Keratinocyte (primary cell): ENCODE results near the gene IGFALS. TPM values are rescaled to one million over a fixed set of nuclear protein-coding genes. Genes with fewer than 3 reads are reported as not detected.

Experiments used
- DNase-seq: peaks from one replicate; pipeline ENCODE4 v3.0.0-alpha.2; 2011; ENCODE audit warnings: low read depth, missing footprints, low spot score
- FAIRE-seq: peaks from 2 replicates; lab custom pipeline; 2011; peaks lifted over from hg19 to GRCh38; lab: Jason Lieb, UNC
- H2AFZ ChIP-seq: 2 replicates; pipeline ENCODE4 v1.6.0; 2012; ENCODE audit warnings: low read length, control low read depth, inconsistent platforms; ENCODE audit not compliant: control insufficient read depth
- H3K27ac ChIP-seq: 2 replicates; pipeline ENCODE4 v1.5.1; 2011; ENCODE audit warnings: low read length; ENCODE audit not compliant: control insufficient read depth, insufficient read depth
- H3K27me3 ChIP-seq: 3 replicates; pipeline ENCODE4 v1.6.0; 2011; ENCODE audit warnings: low read length; ENCODE audit not compliant: control insufficient read depth, insufficient read depth; ENCODE audit errors: extremely low read depth
- H3K36me3 ChIP-seq, 2 experiments: 2 replicates in 1 of 2; 3 replicates in 1 of 2; pipeline ENCODE4 v1.5.1; 2011; ENCODE audit warnings: low read length in 2 of 2, mild to moderate bottlenecking in 1 of 2; ENCODE audit not compliant: control insufficient read depth in 2 of 2, insufficient read depth in 2 of 2; ENCODE audit errors: extremely low read depth in 1 of 2
- H3K4me1 ChIP-seq: 3 replicates; pipeline ENCODE4 v1.5.1; 2011; ENCODE audit warnings: low read length; ENCODE audit not compliant: control insufficient read depth, insufficient read depth; ENCODE audit errors: extremely low read depth
- H3K4me2 ChIP-seq: 3 replicates; pipeline ENCODE4 v1.6.0; 2011; ENCODE audit warnings: low read depth, low read length; ENCODE audit not compliant: control insufficient read depth, insufficient read depth; ENCODE audit errors: extremely low read depth
- H3K4me3 ChIP-seq, 3 experiments: fragments of 200-600 bp in 1 of 3; sonication (generic) in 1 of 3; 2 replicates in 2 of 3; 3 replicates in 1 of 3; pipeline ENCODE4 v1.5.1; 2011 to 2016; ENCODE audit warnings: low read length in 3 of 3, mild to moderate bottlenecking in 3 of 3, control low read depth in 2 of 3, inconsistent platforms in 1 of 3, low read depth in 1 of 3, mixed read lengths in 1 of 3, mixed run types in 1 of 3, moderate library complexity in 1 of 3; ENCODE audit not compliant: control insufficient read depth in 2 of 3, insufficient read depth in 2 of 3; ENCODE audit errors: extremely low read depth in 1 of 3
- H3K79me2 ChIP-seq: 2 replicates; pipeline ENCODE4 v1.6.0; 2012; ENCODE audit warnings: low read length; ENCODE audit not compliant: control insufficient read depth, insufficient read depth
- H3K9ac ChIP-seq: 3 replicates; pipeline ENCODE4 v1.6.0; 2011; ENCODE audit warnings: low read length; ENCODE audit not compliant: control insufficient read depth, insufficient read depth; ENCODE audit errors: extremely low read depth
- H3K9me1 ChIP-seq: 3 replicates; pipeline ENCODE4 v1.6.0; 2011; ENCODE audit warnings: low read length; ENCODE audit not compliant: control insufficient read depth, insufficient read depth; ENCODE audit errors: extremely low read depth
- H3K9me3 ChIP-seq: 2 replicates; pipeline ENCODE4 v1.5.1; 2012; ENCODE audit warnings: low read depth, low read length; ENCODE audit not compliant: control insufficient read depth
- H4K20me1 ChIP-seq: 3 replicates; pipeline ENCODE4 v1.6.0; 2011; ENCODE audit warnings: low read length; ENCODE audit not compliant: control insufficient read depth, insufficient read depth; ENCODE audit errors: extremely low read depth
- EZH2 ChIP-seq: IDR thresholded peaks from one replicate; pipeline ENCODE4 v1.6.1; 2012; ENCODE audit warnings: inconsistent platforms, mild to moderate bottlenecking, low read length, moderate library complexity
- dilution Hi-C: fragments of 300-500 bp; cut with MboI; formaldehyde crosslinking; loops from one replicate; pipeline ENCODE4 v1.7.0; 2020; ENCODE audit warnings: low sequenced_read_pairs; ENCODE audit not compliant: extremely low pct_ligation_motif_present
- polyA plus RNA-seq, 5 experiments: library from polyadenylated mRNA; depleted of rRNA in 3 of 5; stranded (reverse) in 3 of 5; stranded (forward) in 1 of 5; unstranded in 1 of 5; fragments of >200 nt; gene quantifications; 1 replicate in 1 of 5; 2 replicates in 3 of 5; 3 replicates in 1 of 5; pipeline versions ENCODE4 v1.2.1 to v1.2.3, GENCODE V29; 2011 to 2012; ENCODE audit warnings: missing spikeins in 2 of 5, low read depth in 1 of 5, low replicate concordance in 1 of 5
- TF ChIP-seq, protein P1 (sequence below), 3 experiments: IDR thresholded peaks in 1 of 3; conservative IDR thresholded peaks in 1 of 3; optimal IDR thresholded peaks in 1 of 3; 2 replicates in 2 of 3; 3 replicates in 1 of 3; pipeline versions ENCODE3 to v1.5.1; 2011; ENCODE audit warnings: low read length in 3 of 3, mild to moderate bottlenecking in 3 of 3, moderate library complexity in 2 of 3, control low read depth in 1 of 3, inconsistent platforms in 1 of 3; ENCODE audit not compliant: insufficient read depth in 2 of 3; ENCODE audit errors: extremely low read depth in 1 of 3

IGFALS gene
- polyA plus RNA-seq, 1 donor (not counting 4 experiments of a cell fraction or from before 2014, with no cell fraction given): not detected

DNA sequence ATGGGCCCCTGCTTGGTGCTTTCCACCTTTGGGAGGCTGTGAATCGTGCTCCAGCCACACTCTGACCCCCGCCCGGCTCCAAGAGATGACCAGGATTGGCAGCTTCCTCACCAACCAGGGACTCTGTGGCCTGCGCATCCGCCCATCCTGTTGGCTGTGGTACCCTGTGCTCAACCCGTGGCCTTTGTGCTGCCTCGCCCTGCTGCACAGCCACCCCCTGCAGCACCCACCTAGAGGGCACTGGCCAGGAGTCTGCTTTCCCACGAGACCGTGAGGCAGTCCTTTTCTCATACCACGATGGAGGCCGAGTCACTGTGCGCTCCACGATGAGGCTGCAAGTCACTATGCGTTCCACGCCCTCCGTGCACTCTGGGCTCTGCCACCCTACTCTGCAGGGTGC is 41.6 kb downstream of the IGFALS start:
- no peak overlapping the region for H3K27ac ChIP-seq
- H3K36me3 ChIP-seq: peaks cover 18 to 31% of the 10 kb centered on the region in 2 experiments
- DNase-seq (no peak), FAIRE-seq (no peak)
- no peaks in the 10 kb centered on the region for H3K27me3 ChIP-seq
- no peak overlapping the region for H3K4me3 ChIP-seq
- peaks cover 2% of the 10 kb centered on the region for H3K9me1 ChIP-seq
- no peaks in the 10 kb centered on the region for H3K9me3 ChIP-seq
- H4K20me1 ChIP-seq: no peaks in the 10 kb centered on the region
- no peak overlapping the region for H3K4me2 ChIP-seq
- peaks cover 19% of the 10 kb centered on the region for H3K4me1 ChIP-seq
- H2AFZ ChIP-seq: no peak overlapping the region
- dilution Hi-C loops: no loop called here
- no peaks in the 10 kb centered on the region for H3K79me2 ChIP-seq
- TF ChIP-seq EZH2: no peak
- TF ChIP-seq, protein P1, sequence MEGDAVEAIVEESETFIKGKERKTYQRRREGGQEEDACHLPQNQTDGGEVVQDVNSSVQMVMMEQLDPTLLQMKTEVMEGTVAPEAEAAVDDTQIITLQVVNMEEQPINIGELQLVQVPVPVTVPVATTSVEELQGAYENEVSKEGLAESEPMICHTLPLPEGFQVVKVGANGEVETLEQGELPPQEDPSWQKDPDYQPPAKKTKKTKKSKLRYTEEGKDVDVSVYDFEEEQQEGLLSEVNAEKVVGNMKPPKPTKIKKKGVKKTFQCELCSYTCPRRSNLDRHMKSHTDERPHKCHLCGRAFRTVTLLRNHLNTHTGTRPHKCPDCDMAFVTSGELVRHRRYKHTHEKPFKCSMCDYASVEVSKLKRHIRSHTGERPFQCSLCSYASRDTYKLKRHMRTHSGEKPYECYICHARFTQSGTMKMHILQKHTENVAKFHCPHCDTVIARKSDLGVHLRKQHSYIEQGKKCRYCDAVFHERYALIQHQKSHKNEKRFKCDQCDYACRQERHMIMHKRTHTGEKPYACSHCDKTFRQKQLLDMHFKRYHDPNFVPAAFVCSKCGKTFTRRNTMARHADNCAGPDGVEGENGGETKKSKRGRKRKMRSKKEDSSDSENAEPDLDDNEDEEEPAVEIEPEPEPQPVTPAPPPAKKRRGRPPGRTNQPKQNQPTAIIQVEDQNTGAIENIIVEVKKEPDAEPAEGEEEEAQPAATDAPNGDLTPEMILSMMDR (optimal IDR thresholded peaks at IDR 0.05 in 1 of 3, IDR thresholded peaks at IDR 0.05 in 1 of 3, conservative IDR thresholded peaks at IDR 0.05 in 1 of 3; ENCODE audit: extremely low read depth in 1 of 3, insufficient read depth in 2 of 3, low read length in 3 of 3): no peak
- H3K9ac ChIP-seq: no peak overlapping the region

DNA sequence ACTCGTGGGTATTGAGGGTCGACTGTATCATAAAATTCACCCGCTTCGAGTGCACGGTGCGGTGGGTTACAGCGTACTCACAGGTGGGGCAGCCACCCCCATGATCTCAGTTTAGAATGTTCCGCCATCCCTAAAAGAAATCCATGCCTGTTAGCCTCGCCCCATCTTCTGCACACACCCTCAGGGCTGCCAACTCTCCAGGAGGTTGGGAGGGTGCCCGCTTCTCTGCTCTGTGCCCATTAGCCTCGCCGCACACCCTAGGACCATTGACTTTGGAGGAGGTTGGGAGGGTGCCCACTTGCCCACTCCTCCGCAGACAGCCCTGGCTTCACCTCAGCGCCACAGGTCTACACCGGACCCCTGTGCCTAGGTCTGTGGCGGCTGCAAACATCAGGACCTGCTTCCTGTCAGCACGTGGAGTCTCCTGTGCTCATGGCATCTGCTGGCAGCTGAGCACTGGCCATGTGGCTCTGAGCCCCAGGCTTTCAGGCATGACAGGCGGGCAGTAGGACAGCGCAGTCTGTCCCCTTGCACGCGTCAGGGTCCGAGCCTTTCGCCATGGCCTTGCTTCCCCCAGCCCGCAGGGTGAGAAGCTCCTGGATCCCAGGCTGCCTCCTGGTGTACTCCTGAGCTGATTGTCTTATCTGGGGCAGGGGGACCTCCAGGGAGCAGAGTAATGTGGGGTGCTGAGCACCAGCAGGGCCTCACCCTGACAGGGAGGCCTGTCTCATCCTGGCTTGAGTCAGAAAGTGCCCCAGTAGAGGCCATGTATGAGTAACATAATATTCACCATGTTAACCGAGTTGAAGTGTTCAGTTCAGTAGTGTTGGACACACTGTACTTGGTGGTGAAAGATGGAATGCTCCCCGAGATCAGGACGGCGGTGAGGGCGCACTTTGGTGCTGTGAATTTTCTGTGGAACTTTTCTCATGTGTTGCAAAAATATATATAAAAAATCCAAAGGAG is 44.1 kb downstream of the IGFALS start:
- H3K9ac ChIP-seq: no peak overlapping the region
- FAIRE-seq (peak; percentile 63), DNase-seq (no peak)
- H3K4me2 ChIP-seq: no peak overlapping the region
- dilution Hi-C loops: no loop called here
- H2AFZ ChIP-seq: no peak overlapping the region
- H3K36me3 ChIP-seq: peaks cover 18 to 35% of the 10 kb centered on the region in 2 experiments
- no peaks in the 10 kb centered on the region for H3K9me1 ChIP-seq
- H3K27ac ChIP-seq: no peak overlapping the region
- no peaks in the 10 kb centered on the region for H3K9me3 ChIP-seq
- peaks cover 2% of the 10 kb centered on the region for H4K20me1 ChIP-seq
- no peaks in the 10 kb centered on the region for H3K79me2 ChIP-seq
- peaks cover 10% of the 10 kb centered on the region for H3K4me1 ChIP-seq
- H3K27me3 ChIP-seq: no peaks in the 10 kb centered on the region
- H3K4me3 ChIP-seq: no peak overlapping the region
- TF ChIP-seq EZH2: no peak
- TF ChIP-seq, protein P1 (optimal IDR thresholded peaks at IDR 0.05 in 1 of 3, IDR thresholded peaks at IDR 0.05 in 1 of 3, conservative IDR thresholded peaks at IDR 0.05 in 1 of 3; ENCODE audit: extremely low read depth in 1 of 3, insufficient read depth in 2 of 3, low read length in 3 of 3): no peak
